Effector CD4-positive, alpha-beta T cell (primary cell): ENCODE results near the gene USP6.
"Not testable (repeated sequence)": the region's sequence is repeated elsewhere in the genome, so short reads cannot be mapped to it uniquely, and the experiment has no call there.

Experiments used
- DNase-seq: peaks from one replicate; pipeline ENCODE4 v3.0.0-alpha.2; 2020

Gene USP6

GRCh38 chr17:5194346-5194745 is 78.5 kb downstream of the USP6 start:
- DNase-seq: no peak

GRCh38 chr17:5198472-5198871 is 82.6 kb downstream of the USP6 start:
- no peak for DNase-seq

- no peak for DNase-seq
Measured at GRCh38 chr17:5200360-5200759, 84.5 kb downstream of the USP6 start.

- no peak for DNase-seq
Measured at GRCh38 chr17:5201011-5201410, 85.2 kb downstream of the USP6 start.

GRCh38 chr17:5203178-5203907 is 87.5 kb downstream of the USP6 start:
- DNase-seq: no peak

GRCh38 chr17:5203908-5204294 is 88.1 kb downstream of the USP6 start:
- DNase-seq: no peak

GRCh38 chr17:5209396-5209795 is 93.6 kb downstream of the USP6 start:
- no peak for DNase-seq

GRCh38 chr17:5210091-5210490 is 94.3 kb downstream of the USP6 start:
- DNase-seq: no peak

GRCh38 chr17:5210614-5211252 is 94.9 kb downstream of the USP6 start:
- DNase-seq: no peak

GRCh38 chr17:5211458-5211857 is 95.6 kb downstream of the USP6 start:
- no peak for DNase-seq

GRCh38 chr17:5217562-5217961 is 101.7 kb downstream of the USP6 start:
- not testable (repeated sequence) for DNase-seq

GRCh38 chr17:5219536-5219935 is 103.7 kb downstream of the USP6 start:
- DNase-seq: no peak

- DNase-seq: no peak
Measured at GRCh38 chr17:5220074-5220473, 104.2 kb downstream of the USP6 start.

GRCh38 chr17:5221912-5222311 is 106.1 kb downstream of the USP6 start:
- not testable (repeated sequence) for DNase-seq
